ENCODE results near the gene IKZF1.

Gene IKZF1

DNA sequence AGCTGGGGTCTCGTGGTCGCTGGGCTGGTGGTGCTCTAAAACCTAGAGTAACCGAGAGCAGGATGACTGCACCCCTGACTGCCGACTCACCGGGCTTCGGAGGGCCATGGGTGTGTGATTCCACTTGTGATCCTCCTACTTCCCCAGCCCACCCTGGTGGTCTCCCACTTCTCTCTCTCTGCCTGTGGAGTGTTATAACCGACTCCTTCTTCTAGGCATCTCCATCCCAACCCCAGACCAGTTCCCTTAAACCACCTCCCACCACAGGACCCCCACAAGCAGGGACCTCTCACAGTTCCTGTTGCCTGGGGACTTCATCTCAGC, 52.4 kb downstream of the IKZF1 start:
- no peak for DNase-seq

DNA sequence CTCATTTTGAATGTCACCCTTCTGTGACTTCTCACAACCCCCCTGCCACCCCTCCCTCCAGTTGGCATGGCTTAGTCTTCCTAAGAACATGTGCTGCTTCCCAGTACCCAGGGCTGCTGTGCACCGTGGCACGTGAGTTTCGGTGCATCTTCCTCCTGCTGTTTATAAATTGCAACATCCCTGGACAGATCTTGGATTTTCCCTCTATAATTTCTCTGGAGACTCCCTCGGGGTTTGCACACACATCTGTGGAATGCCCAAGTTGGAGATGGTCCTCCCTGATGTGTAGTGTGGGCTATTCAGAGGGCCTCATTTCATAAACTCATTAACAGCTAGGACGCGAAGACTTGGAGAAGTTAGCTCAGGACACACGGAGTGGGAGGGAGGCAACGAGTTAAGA, 52.9 kb downstream of the IKZF1 start:
- DNase-seq, result no peak

DNA sequence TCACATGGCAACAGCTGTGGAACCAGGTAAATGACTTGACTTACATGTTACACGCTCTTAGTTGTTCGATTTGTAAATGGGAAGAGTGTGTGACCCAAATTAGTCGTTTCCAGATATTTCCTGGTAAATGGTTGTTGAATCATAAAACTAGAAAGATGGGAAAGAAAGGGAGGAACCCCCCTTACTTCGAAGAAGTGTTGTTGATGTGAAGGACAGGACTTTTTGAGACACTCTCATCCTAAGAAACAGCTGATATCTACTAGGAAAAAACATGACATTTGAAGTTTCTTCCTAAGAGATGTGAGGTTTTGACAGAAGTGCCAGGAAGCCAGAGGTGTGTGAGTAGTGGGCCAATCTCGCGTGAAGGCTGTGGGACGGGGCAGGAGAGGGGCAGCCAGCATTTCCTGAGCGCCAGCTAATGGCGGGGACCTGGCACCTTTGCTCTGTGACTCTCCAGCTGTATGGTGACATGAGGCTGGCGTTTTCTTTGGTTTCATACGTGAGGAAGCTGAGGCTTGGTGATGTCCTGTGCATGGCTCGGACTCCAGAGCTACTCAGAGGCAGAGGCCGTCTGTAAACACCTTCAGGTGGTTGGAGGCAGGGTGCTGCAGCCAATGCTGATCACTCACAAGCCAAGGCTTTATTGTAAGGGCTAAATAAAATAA, 53.7 kb downstream of the IKZF1 start:
- DNase-seq, result no peak

- DNase-seq, result no peak
Measured at GRCh38 chr7:50358779-50359178, 54.3 kb downstream of the IKZF1 start.

DNA sequence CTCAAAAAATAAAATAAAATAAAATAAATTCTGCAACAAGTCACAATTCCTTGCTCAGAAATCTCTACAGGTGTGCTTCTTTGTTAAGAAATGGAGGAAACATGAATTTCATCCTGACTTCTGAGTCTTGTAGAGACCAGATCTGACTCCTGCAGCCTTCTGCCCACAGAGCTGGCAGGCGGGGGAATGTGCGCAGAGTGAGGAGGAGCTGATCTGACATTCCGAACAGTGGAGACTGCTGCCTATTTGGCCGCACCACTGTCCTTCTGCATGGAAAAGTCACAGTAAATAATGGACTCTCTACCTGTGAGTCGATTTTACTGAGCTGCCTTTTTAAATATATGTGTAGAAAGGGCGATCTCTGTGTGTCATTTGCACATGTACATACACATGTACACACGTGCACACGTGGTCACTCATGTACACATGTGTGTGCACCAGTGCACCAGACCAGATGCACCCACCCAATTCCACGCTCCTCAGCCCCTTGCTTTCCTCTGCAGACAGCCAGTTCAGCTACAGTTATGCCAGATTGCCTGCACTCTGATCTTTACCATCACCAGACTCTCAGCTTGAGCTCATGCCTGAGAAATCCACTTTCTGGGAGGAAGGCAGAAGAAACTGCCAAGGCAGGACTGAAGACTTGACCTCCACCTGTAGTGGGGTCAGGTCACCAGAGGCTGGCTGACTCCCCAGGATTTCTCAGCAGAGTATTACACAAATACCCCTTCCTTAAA, 54.9 kb downstream of the IKZF1 start:
- DNase-seq, result no peak

DNA sequence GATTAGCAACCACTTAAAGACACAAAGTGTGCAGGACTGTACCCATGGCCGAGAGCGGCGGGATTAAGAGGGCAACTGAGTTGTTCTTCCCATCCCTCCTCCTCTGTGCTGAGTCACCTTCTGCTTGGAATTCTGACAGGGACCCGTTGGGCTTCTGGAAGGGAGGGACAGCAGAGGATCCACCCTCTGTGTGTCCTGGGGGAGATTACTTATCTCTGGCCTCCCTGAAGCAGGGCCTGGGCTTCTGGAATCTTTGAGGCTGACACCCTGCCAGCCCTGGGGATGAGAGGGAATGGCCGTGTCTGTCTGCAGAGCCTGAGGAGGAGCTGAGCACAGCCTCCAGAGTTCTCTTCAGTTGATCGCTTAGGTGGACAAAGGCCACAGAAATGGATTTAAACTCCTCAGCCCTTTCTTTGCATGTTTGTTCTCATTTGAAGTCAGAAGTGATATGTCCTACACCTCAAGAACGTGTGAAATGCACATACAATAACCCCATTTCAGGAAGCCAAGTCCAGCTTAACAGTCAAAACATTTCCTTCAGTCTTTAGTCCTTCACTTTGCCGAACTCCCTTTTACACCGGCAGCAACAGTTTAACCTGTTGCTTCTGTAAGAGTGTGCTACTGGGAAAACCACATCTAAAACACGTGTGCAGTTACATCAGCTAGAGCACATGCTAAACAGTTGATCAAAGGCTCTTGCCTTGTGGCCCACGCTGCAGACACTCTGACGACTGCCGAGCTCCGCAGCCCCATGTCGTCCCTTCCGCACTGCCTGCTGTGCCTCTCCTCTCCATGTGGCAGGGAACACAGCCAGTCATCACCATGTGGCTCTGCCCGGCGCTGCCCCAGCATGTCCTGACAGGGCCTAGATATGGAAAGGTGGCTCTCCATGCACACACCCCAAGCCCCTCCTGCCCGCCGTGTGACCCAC, 55.7 kb downstream of the IKZF1 start:
- DNase-seq, result no peak

GRCh38 chr7:50362142-50362541, 57.6 kb downstream of the IKZF1 start:
- DNase-seq, result no peak

DNA sequence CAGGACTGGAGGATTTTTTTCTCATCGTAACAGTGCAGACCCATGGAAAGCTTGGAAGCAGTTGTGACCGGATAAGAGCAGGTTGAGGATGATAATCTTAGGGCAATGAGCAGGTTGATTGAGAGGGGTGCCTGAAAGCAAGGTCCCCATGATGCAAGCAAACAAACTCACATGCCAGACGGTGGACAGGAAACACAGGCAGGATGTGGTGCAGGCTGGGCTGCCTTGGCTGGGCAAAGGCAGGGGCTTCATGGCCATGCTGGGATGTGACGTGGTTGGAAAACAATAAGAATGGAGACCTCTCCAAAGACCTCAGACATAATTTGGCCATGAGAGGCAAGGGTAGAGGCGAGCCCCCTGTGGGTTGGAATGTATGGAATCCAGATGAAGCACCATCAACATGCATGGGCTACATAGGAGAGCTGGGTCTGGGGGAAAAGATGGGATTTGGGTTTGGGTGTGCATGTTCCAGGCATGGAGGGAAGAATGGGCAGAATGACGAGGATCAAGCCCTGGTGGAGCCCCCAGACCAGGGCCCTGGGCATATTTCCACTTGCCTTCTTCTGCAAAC, 58.3 kb downstream of the IKZF1 start:
- DNase-seq, result no peak

GRCh38 chr7:50363327-50364060, 59.0 kb downstream of the IKZF1 start:
- DNase-seq, result no peak

DNA sequence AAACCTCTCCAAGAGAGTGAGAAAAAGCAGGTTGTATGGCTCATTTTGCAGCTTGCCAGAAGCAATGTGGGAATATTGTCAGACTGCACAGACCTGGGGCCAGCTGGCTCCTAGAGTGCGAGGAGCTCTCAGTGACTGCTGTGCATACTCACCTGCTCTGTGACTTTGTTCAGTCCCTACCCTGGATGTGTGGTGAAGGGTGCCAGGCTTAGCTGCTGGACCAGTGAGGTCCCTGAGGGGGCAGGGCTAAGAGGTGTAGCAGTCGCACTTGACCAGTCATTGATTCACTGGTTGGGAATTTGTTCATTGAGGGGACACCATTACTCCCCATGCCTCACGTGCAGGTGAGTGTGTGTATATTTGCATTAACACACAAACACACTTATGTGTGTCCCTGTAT, 60.1 kb downstream of the IKZF1 start:
- DNase-seq, result no peak

GRCh38 chr7:50366311-50366710, 61.8 kb downstream of the IKZF1 start:
- no peak for DNase-seq

- no peak for DNase-seq
Measured at GRCh38 chr7:50367100-50367499, 62.6 kb downstream of the IKZF1 start.

DNA sequence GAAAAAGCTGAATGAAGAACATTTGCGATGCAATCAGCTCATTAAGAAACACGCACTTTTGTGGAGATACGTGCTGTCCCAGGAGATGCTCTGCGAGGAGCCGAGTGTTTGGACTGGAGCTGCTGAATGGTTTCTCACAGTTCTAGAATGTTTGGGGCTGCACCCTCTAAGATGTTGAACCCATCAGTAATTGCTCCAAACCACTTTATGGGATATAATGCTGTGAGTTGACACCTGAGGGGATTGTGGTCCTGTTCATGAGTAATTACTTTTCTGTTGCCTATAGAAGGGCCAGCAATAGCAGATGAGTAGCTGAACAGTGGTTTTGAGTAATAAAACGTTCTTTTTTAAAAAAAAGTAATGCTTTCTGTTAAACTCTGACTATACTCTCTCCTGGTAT, 63.1 kb downstream of the IKZF1 start:
- no peak for DNase-seq

DNA sequence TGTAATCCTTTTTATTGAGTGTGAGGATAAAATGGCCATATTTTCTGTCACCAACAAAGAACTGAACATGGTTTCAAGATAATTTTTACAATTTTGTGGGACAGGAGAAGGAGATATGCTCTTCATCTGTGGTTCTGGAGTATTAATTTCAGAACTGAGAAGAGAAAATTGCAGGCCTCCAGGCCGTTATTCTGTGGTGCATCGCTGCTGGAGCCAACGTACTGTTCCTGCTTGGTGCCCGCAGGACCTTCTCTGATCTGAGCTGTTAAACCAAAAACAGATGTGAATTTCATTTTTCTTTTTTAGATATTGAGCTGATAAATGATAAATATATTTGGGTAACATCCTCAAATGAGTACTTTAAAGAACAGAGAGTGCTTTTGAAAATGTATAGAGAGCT, 63.9 kb downstream of the IKZF1 start:
- no peak for DNase-seq

DNA sequence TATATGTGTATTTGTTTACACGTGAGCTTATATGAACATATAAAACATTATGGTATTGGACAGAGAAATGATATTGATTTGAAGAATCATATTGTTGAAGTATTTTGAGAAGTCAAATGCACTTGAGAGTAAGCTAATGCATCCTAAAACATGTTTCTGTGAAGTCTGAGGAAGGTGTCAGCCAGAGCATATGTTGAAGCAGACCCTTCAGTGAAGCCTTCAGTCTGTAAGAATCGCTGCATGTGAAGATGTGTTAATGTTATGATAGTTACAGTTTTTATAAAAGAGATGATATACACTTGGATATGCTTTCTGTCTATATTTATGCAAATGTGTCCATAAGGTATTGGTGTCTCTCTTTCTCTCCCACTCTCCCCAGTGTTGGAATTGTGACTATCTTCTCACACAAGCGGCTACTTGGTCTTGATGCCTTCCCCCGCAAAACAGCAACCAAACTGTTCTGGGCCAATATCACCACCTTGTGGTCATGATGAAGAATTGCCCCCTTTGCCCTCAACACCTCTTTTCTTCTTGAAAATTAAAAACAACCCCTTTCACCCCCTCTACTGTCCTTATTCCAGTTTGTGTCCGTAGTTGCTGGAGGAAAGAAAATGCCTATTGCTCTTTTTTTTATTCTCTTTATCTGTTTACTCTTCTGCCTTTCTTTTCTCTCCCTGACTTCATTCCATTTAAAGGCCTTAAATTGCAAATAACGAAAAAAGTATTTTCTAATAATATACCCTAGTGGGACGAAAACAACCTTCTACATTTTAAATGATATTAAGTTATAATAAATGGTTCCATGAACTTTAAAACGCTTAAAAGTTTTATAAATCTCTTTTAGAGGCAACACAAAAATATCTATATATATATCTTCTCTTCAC, 64.9 kb downstream of the IKZF1 start:
- no peak for DNase-seq

DNA sequence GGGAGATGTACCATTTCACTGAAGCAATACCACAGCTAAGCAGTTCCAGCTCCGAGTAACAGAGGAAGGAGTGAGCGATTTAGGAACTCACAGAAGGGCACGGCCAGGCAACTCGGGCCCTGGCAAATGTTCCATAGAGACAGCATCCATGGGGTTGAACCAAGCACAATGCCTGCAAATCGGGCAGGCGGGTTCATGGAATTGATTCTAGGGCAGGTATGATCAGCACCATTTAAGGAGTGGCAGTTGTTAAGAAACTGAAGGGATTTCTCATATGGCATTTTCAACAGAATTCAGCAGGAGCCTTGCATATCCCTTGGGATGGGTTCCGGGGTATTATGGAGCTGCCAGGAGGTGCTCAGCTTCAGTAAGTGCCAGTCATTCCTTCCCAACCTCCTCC, 66.4 kb downstream of the IKZF1 start:
- DNase-seq, result no peak

GRCh38 chr7:50371551-50372021, 67.1 kb downstream of the IKZF1 start:
- no peak for DNase-seq

DNA sequence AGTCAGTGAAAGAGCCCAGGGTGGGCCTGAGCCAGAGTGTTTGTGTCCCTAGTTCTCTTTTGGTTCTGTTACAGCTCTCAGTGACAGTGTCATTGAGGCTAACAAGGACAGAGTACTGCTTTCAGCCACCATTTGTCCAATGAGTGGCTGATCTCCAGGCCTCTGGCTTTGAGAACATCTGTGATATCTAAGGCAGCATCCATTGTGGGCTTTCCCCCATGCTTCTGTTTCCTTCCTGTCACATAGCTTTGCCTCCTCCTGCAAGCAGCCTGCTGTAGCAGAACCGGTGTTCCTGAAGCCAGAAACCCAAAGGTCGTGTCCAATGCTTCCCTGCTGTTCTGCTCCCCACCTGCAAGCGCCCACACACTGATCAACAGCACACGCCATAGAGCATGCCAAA, 68.4 kb downstream of the IKZF1 start:
- DNase-seq, result no peak

DNA sequence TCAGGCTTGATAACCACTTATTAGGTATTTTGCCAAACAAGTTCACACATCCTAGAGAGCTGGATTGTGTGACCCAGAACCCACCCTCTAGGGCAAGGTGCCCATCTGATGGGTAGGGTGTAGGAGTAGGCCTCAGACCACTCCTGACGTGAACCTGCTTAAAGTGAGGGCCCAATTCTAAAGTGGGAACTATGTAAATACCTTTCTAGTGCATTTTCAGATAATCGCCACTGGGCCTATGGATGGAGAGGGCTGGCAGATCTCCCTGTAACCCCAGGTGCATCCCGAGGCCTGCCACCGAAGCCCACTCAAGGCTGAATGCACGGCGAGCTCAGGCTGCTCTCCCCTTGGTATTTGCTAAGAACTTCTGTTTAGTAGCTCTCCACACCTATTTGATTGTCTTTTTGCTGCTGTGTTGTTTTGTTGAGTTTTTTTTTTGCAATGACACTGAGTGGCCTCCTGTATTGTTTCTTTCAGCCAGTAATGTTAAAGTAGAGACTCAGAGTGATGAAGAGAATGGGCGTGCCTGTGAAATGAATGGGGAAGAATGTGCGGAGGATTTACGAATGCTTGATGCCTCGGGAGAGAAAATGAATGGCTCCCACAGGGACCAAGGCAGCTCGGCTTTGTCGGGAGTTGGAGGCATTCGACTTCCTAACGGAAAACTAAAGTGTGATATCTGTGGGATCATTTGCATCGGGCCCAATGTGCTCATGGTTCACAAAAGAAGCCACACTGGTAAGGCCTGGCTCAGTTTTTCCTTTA, 71.7 kb downstream of the IKZF1 start:
- no peak for DNase-seq

DNA sequence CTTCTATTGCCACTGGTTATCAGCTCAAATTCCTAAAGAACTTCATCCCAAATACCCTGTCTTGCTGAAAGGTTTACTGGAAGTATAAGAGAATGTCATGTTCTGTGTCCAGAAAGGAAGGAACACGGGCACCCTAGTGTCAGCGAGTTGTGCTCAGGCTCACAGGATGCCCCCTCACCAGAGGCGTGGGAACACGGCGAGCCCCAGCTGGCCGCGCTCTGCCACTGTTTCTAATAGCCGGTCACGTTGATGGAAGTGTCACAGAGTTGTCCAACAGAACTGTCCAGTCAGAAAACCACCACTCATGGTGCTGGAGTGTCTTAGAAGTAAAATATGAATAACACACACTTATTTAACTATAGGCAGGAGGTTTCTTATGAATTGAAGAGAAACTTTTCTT, 72.8 kb downstream of the IKZF1 start:
- no peak for DNase-seq

DNA sequence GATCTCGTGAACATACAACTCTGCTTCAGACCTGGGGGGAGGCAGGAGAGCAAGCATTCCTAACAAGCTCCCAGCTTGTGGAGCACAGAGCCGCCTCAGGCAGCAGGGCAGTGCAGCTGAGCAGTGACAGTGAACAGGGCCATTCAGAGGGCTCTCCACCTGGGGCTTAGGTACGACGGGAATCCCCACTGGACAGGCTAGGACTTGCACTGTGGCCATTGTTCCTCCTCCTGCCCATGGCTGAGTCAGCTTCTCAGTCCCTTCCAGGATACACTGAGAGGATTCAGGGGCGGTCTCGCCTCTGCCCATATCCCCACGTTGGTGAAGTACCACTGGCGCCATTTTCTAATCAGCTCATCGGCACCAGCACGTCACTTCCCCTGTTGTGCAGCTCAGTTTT, 74.6 kb downstream of the IKZF1 start:
- DNase-seq, result no peak

Measured in NCI-H1694 treated with DMSO at 0.1 percent for 48 hours (cell line).